Endodermal cell (in vitro differentiated cells): ENCODE measurements around the gene NETO2. TPM values are rescaled to one million over a fixed set of nuclear protein-coding genes. Genes with fewer than 3 reads are reported as not detected.

Experiments
- DNase-seq: peaks from one replicate; pipeline ENCODE4 v3.0.0-alpha.2; 2017
- H3K27ac ChIP-seq: 2 replicates; pipeline ENCODE4 v1.5.1; 2013; ENCODE audit warnings: mild to moderate bottlenecking, low read depth, low read length, moderate library complexity
- H3K27me3 ChIP-seq: 2 replicates; pipeline ENCODE4 v1.6.1; 2013; ENCODE audit warnings: mild to moderate bottlenecking, low read length, moderate library complexity; ENCODE audit not compliant: insufficient read depth, control insufficient read depth, poor library complexity, severe bottlenecking
- H3K36me3 ChIP-seq: 2 replicates; pipeline ENCODE4 v1.7.0; 2013; ENCODE audit warnings: mild to moderate bottlenecking, low read length, moderate library complexity; ENCODE audit not compliant: control insufficient read depth, insufficient read depth
- H3K4me1 ChIP-seq: one replicate; pipeline ENCODE4 v1.7.0; 2013; ENCODE audit warnings: low read length; ENCODE audit not compliant: control insufficient read depth, insufficient read depth
- H3K4me3 ChIP-seq: 2 replicates; pipeline ENCODE4 v1.5.1; 2013; ENCODE audit warnings: mild to moderate bottlenecking, low read length, moderate library complexity
- H3K9ac ChIP-seq: 2 replicates; pipeline ENCODE4 v1.6.1; 2013; ENCODE audit warnings: mild to moderate bottlenecking, low read length, moderate library complexity; ENCODE audit not compliant: poor library complexity, severe bottlenecking; ENCODE audit errors: extremely low read depth
- H3K9me3 ChIP-seq: 2 replicates; pipeline ENCODE4 v1.6.1; 2013; ENCODE audit warnings: mild to moderate bottlenecking, low read length, moderate library complexity; ENCODE audit not compliant: control insufficient read depth
- H3K27ac Mint-ChIP-seq: 2 replicates; pipeline ENCODE4 v1.8.0; 2020; ENCODE audit warnings: mixed read lengths
- H3K27me3 Mint-ChIP-seq: 2 replicates; pipeline ENCODE4 v1.8.0; 2021; ENCODE audit warnings: mild to moderate bottlenecking, mixed read lengths; ENCODE audit not compliant: insufficient read depth
- H3K36me3 Mint-ChIP-seq: 2 replicates; pipeline ENCODE4 v1.8.0; 2020; ENCODE audit warnings: low read depth, mixed read lengths
- H3K4me1 Mint-ChIP-seq: 2 replicates; pipeline ENCODE4 v1.8.0; 2020; ENCODE audit warnings: mixed read lengths
- H3K4me3 Mint-ChIP-seq: 2 replicates; pipeline ENCODE4 v1.8.0; 2020; ENCODE audit warnings: mild to moderate bottlenecking, moderate library complexity, mixed read lengths
- H3K9me3 Mint-ChIP-seq: 2 replicates; pipeline ENCODE4 v1.8.0; 2020; ENCODE audit warnings: mild to moderate bottlenecking, mixed read lengths
- WGBS, 2 experiments: methylation state at CpG; one replicate each; pipeline versions ENCODE4 v1.1.5 to v1.1.7; 2013; ENCODE audit warnings: missing lambda C conversion rate in 2 of 2, mixed read lengths in 1 of 2; ENCODE audit not compliant: insufficient coverage in 1 of 2, insufficient read length in 1 of 2; 5-methylcytosine and 5-hydroxymethylcytosine counted together
- total RNA-seq, 2 donors: library from RNA; stranded (reverse); fragmentation: NEBNext Ultra II Directional in 1 of 2; extraction: Animal tissue kit (Norgen Biotek cat#: 25700) in 1 of 2; gene quantifications; 2 replicates in 1 of 2; 3 replicates in 1 of 2; pipeline ENCODE4 v1.2.1, GENCODE V29; 2021
- TF ChIP-seq, protein P1 (sequence below): fragments of 200-600 bp; sonication (generic); conservative IDR thresholded peaks from 2 replicates; pipeline ENCODE4 v1.5.0; 2021; ENCODE audit warnings: antibody characterized with exemption, mild to moderate bottlenecking

NETO2 gene
- total RNA-seq, 2 donors from 2014 or later, result 18.4 to 36.3 TPM

DNA sequence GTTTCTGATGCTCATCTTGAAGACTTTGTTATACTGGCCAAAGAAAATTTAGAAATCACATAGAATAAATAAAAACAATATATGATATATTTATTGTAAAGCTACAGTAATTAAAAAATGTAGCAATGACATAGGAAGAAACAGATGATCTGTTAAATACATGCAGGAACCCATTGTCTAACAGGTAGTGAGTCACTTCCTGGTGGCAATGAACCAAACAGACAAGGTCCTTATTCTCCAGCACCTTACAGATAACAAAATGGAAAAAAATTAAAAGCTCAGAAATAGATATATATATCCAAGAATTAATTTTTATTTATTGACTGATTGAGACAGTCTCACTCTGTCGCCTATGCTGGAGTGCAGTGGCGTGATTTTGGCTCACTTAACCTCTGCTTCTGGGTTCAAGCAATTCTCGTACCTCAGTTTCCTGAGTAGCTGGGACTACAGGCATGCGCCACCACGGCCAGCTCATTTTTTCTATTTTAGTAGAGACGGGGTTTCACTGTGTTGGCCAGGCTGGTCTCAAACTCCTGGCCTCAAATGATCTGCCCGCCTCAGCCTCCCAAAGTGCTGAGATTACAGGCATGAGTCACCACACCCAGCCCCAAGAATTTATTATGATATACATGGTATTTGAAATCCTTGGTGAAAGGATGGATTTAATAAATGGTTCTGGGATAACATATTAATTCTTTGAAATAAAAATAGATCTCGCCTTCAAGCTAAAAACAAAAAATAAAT, 7.5 kb downstream of the NETO2 start:
- no peak for DNase-seq
- H3K27me3 ChIP-seq, result no peaks in the 10 kb centered on the region
- 93 to 96% methylated on average over 6 to 7 of the region's 8 CpGs for WGBS, 2 experiments
- H3K4me3 Mint-ChIP-seq, result no peak overlapping the region
- no peaks in the 10 kb centered on the region for H3K9me3 ChIP-seq
- peaks cover 6% of the 10 kb centered on the region for H3K4me1 Mint-ChIP-seq
- no peak overlapping the region for H3K27ac ChIP-seq
- no peak overlapping the region for H3K27ac Mint-ChIP-seq
- peaks cover 6% of the 10 kb centered on the region for H3K36me3 Mint-ChIP-seq
- H3K27me3 Mint-ChIP-seq, result no peaks in the 10 kb centered on the region
- TF ChIP-seq, protein P1, sequence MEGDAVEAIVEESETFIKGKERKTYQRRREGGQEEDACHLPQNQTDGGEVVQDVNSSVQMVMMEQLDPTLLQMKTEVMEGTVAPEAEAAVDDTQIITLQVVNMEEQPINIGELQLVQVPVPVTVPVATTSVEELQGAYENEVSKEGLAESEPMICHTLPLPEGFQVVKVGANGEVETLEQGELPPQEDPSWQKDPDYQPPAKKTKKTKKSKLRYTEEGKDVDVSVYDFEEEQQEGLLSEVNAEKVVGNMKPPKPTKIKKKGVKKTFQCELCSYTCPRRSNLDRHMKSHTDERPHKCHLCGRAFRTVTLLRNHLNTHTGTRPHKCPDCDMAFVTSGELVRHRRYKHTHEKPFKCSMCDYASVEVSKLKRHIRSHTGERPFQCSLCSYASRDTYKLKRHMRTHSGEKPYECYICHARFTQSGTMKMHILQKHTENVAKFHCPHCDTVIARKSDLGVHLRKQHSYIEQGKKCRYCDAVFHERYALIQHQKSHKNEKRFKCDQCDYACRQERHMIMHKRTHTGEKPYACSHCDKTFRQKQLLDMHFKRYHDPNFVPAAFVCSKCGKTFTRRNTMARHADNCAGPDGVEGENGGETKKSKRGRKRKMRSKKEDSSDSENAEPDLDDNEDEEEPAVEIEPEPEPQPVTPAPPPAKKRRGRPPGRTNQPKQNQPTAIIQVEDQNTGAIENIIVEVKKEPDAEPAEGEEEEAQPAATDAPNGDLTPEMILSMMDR, result no peak
- H3K36me3 ChIP-seq, result peaks cover 17% of the 10 kb centered on the region
- no peaks in the 10 kb centered on the region for H3K4me1 ChIP-seq
- H3K4me3 ChIP-seq, result no peak overlapping the region
- H3K9ac ChIP-seq, result no peak overlapping the region
- no peaks in the 10 kb centered on the region for H3K9me3 Mint-ChIP-seq

DNA sequence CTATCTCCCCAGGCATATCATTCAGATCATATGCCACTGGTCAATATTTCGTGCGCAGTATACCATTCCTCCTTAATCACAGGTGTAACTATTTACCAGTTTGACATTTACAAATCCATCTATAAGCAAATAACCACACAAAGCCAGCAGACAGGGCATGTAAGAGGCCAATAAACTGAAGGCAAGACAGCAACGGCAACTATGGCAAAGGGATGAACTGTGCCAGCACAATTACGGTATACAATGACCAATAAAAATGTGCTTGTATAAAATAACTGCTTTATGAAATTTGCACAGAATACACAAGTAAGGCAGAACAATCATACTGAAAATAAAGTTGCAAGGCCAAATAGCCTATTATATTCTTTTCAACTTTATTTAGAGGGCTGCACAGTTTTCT, 9.2 kb downstream of the NETO2 start:
- H3K36me3 Mint-ChIP-seq, result peaks cover 6% of the 10 kb centered on the region
- H3K4me1 Mint-ChIP-seq, result peaks cover 6% of the 10 kb centered on the region
- H3K36me3 ChIP-seq, result peaks cover 17% of the 10 kb centered on the region
- H3K9ac ChIP-seq, result no peak overlapping the region
- H3K27me3 ChIP-seq, result no peaks in the 10 kb centered on the region
- no peak overlapping the region for H3K27ac ChIP-seq
- no peak overlapping the region for H3K4me3 ChIP-seq
- H3K9me3 Mint-ChIP-seq, result no peaks in the 10 kb centered on the region
- 97% methylated on average over 3 to 4 of the region's 4 CpGs for WGBS, 2 experiments
- DNase-seq, result no peak
- H3K9me3 ChIP-seq, result no peaks in the 10 kb centered on the region
- H3K4me3 Mint-ChIP-seq, result no peak overlapping the region
- TF ChIP-seq, protein P1, result no peak
- no peak overlapping the region for H3K27ac Mint-ChIP-seq
- H3K27me3 Mint-ChIP-seq, result no peaks in the 10 kb centered on the region
- H3K4me1 ChIP-seq, result no peaks in the 10 kb centered on the region

DNA sequence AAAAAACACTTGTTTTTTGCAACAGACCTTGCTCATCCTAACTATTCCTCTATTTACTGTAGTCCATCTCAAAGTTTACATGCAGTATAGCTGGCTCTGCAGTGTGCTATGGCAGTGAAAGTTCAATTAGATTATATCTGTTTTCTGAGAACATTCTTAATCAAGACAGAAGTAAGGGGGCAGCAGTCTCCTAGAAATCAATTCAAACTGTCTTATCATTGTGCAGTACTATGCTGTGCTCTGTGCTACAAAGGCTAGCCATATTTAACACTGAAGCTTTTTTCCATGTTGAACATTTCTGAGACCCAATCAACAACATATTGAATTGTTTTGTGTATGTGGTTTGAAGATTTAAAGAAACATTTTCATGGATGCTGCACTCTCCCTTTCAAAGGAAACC, 11.4 kb downstream of the NETO2 start:
- Histone ChIP-seq H3K27ac (no peak overlapping the region), H3K9ac (no peak overlapping the region), H3K36me3 (peaks cover 29% of the 10 kb centered on the region), H3K4me3 (no peak overlapping the region), H3K9me3 (no peaks in the 10 kb centered on the region), H3K4me1 (no peaks in the 10 kb centered on the region), H3K27me3 (no peaks in the 10 kb centered on the region)
- TF ChIP-seq, protein P1, result no peak
- Mint-ChIP-seq H3K9me3 (no peaks in the 10 kb centered on the region), H3K4me1 (peaks cover 6% of the 10 kb centered on the region), H3K4me3 (no peak overlapping the region), H3K27me3 (no peaks in the 10 kb centered on the region), H3K36me3 (peaks cover 15% of the 10 kb centered on the region), H3K27ac (no peak overlapping the region)
- DNase-seq, result no peak
